NOMO-1 treated with DMSO at 0.1 percent for 48 hours (cell line): ENCODE measurements around the gene ARHGEF39.
A peak's percentile ranks its signal among the peaks of the same experiment; 100 is the strongest.

Source experiments
- DNase-seq: peaks from one replicate; lab custom pipeline; 2025; ENCODE audit not compliant: unreplicated experiment; lab: John Stamatoyannopoulos, UW

Gene ARHGEF39

DNA sequence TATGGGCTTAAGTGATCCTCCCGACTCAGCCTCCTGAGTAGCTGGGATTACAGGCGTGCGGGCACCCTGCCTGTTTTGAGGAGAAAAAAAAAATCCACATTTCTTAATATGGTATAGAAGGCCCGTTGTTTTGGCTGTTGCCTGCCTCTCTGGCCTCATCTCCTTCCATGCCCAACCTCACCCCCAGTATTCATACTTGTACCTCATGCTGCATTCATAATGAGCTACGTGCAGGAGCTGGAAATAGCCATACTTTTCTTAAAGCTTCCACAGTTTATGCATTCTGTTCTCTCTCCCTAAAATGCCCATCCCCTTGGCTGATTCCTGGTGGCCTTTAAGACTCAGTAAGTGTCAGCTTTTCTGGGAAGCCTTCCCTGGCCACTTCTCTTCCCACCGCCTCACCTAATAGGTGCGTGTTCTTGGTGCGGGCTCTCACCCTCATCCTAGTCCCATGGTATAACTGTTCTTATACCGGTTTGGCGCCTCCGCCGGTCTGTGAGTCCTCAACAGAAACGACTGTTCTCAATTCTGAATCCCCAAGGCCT lies 26.8 kb upstream of the ARHGEF39 start:
- no peak for DNase-seq

DNA sequence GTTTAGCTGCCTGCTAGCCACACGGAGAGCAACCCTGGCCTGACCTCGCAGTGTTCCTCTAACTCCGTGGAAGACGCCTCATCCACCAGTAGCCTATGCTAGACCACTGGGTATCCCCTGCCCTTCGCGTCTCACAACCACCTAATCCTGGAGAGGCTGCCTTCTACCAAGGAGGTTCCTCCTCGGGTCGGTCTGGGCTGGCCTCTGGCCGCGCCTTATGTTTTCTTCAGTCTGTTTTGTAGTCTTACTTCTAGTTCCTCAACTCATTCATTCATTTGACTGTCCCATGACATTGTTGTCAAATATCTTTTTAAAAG lies 26.3 kb upstream of the ARHGEF39 start:
- DNase-seq: peak; percentile 38

DNA sequence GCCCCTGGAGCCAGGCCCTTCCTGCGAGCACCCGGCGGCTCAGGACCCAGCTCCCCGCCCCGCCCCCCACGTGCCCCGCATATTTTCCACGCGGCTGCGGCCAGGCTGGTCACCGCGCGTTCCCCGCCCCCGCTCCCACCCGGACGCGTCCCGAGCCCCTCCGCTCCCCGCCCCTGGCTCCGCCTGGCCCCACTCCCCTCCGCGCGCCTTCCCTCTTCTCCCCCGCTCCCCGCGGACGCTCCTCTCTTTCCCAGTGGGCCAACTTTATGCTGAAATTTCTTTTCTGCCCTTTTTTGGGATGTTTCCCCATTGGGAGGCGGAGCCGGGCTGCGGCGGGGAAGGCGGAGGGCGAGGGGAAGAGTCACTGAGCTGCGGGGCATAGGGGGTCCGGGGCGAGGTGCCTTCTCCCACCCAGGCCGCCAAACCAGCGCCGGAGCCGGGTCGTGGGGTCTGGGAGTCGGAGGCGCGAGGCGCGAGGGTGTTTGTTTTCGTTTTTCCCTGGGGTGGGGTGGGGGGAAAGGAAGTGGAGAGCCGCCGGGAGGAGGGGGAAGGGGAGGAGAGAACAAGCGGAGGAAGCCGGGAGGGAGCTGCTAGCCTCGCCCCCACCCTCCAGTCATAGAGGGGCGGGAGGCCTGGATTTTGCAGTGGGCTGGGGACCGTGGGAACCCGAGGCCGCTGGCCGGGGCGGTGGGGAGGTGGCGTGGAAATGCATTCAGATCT lies 25.8 kb upstream of the ARHGEF39 start:
- DNase-seq: peak; percentile 37

DNA sequence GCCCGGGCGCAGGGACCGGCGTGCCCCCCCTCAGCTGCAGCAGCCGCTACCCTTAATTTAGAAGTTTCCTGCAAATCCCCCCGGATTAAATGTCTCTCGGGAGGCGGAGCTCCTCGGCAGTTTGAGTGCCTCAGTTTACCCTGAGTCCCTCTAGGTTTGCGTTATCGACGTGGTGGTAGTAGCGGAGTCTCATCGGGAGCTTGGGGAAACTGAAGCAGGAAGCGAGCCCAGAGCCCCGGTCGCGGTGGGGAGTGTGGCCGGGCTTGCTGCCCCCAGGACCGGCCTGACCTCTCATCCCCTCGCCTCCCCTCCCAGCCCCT lies 25.3 kb upstream of the ARHGEF39 start:
- no peak for DNase-seq

DNA sequence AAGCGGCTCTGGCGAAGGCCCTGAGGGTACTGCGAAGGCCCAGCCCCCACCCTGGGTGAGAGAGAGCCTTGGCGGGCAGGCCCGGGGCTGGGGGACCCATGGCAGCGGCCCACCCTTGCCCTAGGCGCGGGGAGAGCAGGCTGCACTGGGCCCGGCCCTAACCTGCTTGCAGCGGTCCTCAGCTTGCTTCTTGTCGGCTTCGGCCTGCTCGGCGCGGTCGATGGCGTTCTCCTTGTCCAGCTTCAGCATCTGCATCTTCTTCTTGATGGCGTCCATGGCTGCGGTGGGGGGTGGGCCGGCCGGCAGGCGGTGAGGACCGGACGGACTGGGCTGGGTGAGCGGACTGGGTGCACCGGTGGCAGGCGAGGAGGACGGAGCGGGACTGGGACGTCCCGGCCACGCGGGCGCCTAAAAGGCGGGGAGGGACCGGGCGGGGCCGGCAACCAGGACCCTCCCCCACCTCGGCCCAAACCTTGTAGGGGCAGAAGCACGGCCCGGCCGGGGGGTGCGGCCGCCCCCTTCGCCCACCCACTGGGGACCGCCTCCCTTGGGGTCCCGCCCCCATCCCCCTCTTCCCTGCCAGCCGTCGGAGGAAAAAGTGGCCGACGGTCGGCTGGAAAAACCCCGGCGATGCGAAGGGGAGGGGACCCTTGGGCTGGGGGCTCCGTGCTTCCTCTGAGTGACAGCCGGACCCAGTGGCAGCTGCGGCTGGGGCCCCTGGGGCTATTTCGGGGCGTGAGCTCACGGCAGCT lies 24.7 kb upstream of the ARHGEF39 start, which contains the start of gene TPM2:
Gene TPM2 (minus strand): TSS at position 384 of the 752 bp plus-strand sequence. CDS start 108 bp downstream, at position 276.
- no peak for DNase-seq

DNA sequence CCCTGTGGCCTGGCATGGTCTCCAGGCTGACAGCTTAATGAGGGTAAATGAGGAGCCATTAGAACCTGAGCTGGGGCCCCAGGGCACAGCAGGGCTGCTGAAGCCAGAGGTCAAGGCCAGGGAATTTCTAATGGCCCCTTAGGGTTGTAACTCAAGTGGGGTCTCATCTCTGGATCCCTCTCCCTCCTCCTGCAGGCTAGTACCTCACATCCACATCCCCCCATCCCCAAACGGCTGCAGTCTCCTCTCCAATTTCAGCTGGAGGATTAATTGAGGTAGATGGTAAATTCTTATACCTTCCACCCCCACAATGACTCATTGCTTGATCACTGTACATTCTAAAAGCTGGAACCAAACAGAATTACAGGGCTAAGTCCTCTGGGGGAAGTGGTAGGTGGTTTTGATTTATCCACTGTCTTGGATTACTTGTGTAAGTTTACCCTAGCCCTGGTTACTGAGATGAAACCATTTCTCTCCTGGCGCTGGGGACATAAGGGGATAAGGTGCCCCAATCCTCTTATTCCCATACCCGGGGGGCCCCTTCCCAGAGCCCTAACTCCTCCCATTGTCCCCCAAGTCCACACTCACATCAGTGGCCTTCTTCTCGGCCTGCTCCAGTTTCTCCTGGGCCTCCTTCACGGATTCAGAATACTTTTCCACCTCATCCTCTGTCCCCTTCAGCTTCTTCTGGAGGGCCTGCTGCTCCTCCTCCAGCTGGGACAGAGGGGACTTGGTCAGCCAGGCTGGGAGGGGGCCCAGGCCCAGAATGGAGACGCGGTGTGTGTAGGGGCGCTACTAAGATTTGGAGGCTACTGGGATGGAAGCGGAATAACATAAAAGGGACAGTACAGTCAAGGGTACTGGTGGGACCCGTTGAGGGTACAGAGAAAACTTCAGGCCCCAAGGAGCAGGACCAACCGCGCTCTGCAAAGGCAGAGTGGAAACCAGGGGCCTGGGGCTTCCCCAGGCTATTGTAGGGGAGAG lies 23.9 kb upstream of the ARHGEF39 start:
- peak; percentile 8 for DNase-seq

DNA sequence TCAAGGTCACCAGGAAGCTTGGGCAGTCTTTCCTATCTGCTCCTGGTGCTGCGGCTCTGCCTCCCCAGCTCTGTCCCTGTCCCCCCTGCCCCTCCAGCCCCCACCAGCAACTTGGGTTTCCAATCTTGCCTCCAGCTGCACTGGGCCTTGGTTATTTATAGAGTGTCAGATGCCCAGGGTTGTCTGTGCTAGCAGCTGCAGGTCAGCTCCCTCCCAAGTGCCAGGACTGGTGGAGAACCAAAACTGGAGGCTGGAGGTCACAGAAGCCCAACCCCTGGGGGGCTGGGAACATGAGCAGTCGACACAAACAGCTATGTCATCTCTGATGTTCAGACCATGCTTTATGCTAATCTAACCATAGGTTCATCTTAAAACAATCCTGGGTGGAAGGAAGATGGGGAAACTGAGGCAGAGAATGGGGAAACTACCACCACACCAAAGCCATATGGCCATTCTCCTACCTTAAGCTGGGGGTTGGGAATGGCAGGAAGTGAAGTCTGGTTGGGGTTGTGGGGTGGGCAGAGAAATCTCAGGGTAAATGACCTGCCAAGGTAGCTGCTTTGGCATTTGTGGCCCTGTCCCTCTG lies 23.1 kb upstream of the ARHGEF39 start:
- DNase-seq: no peak

DNA sequence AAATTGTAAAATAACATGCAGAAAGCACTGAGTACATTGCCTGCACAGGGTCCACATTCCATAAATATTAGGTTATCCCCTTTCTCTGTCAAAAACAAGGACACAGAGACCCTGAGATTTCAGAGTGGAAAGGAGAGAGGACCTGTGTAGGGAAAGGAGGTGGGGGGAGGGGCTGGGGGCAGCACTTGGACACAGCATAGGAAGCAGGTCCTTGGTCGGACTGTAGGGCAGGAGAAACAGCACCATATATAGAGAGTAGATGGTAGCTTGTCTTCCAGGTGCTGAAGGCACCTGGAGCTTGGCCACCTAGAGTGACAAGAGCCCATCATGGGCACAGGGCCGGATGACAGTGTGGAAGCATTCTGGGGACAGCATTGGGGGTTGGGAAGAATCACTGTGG lies 22.3 kb upstream of the ARHGEF39 start:
- no peak for DNase-seq

DNA sequence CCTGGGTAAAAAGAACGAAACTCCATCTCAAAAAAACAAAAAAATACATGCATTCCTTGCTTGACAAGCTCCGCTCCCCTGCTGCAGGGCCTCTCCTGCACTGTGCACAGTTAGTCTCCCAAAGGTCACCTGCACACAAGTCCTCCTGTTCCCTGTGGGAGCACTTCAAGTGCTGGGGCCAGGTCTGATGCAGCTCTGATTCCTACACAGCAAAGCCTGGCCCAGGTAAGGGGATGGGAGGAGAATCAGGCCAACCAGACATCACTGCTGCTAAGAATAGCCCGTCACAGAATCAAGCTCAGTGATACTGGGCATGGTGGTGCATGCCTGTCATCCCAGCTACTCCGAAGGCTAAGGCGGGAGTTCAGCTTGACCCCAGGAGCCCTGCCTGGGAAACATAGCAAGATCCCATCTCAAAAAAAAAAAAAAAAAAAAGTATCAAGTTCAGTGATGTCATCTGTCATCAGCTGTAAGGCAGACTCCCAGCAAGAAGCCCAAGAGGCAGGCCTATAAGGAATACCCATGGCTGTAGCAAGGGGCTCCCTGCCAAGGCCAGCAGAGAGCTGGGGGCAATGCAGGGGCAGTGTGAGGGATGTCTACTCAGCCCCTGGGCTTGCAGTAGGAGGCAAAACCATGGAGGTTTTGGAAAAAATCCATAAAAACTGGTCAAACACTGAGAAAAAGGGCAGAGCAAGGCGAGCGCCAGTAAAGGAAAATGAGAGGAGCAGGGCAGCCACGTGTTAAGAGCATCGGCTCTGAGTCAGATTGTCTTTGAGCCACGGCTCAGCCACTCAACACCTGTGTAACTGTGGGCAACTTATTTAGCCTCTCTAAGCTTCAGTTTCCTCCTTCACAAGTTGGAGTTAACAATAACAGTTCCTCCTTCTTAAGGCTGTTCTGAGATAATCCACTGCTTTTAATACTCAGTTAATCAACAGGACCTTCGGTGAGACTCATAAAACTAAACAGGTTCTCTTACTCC lies 21.5 kb upstream of the ARHGEF39 start:
- DNase-seq: no peak

DNA sequence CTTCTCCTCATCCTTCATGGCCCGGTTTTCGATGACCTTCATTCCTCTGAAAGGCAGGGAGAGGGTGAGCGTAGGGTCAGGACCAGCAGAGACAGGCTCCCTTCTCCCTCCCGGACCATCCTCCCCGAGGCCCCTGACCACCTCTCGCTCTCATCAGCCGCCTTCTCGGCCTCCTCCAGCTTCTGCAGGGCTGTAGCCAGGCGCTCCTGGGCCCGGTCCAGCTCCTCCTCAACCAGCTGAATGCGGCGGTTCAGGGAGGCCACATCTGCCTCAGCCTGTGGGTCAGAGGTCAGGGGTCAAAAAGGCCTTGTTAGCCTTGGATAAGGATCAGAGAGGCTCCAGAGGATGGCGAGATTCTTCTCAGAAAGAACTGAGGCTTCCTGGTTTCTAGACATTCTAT lies 20.5 kb upstream of the ARHGEF39 start:
- DNase-seq: no peak

DNA sequence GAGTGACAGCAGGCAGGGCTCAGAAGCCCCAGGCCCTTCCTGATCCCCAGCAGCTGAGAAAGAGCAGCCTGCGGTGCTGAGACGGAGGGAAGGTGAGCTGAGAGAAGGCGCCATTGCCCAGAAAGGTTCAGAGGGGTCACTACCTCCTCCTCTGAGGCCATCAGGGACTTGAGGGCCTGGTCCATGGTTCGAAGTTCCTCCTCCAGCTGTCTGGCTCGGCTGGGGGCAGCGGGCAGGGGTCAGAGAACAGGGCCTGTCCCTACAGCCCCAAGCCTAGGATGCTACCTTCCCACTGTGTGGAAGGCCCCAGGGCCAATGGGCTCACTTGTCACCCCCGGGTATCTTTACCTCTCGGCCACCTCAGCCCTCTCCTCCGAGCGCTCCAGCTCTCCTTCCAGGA lies 19.9 kb upstream of the ARHGEF39 start:
- no peak for DNase-seq

DNA sequence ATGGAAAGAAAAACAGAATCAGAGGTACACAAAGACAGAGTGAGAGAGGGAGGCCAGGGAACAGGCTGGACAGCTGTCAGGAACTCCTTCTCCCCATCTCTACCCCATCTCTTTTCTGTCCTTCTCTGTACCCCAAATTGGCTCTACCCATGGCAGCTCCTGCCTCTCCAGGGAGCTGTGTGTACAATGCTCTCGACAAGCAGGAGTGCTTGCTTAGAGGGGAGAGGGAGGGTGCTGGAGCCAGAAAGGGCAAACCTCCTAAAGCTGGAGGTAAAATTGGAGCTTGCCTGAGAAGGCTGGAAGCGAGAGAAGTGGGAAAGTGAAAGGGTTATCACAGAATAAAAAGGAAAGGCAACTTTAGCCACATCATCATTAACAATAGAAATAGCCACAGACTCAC lies 18.3 kb upstream of the ARHGEF39 start:
- DNase-seq: no peak

DNA sequence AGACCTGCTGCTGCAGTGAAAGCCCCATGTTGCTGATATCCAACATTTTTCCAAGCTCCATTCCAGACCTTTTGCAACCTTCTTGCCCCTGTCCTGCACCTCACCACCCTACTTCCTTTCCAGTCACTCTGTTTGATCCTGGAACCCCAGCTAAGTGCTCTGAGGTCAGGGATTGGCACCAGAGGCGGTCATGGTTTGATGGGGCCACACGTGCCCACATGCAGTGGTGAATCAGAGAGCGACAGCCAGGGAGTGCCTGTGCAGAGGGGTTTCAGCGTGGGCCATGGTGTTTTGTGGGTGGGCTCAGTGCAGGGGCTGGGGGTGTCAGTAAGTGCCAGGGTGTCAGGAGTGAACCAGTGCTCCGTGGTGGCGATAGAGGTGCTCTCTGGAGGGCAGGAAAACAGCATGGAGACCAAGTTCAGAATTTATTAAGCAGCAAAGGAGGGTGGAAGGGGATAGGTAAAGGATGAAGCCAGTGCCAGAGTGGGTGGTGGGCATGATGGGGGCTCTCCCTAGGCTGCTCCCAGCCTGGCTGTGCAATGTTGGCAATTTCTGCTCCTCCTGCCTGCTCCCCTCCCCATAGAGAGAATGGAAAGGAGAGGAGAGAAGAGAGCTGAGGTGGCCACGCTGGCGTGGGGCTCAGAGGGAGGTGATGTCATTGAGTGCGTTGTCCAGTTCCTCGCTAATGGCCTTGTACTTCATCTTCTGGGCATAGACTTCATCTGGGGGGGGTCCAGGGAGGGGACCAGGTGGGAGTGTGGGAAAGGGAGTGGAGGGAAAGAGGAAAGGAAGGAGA lies 17.7 kb upstream of the ARHGEF39 start:
- DNase-seq: no peak

DNA sequence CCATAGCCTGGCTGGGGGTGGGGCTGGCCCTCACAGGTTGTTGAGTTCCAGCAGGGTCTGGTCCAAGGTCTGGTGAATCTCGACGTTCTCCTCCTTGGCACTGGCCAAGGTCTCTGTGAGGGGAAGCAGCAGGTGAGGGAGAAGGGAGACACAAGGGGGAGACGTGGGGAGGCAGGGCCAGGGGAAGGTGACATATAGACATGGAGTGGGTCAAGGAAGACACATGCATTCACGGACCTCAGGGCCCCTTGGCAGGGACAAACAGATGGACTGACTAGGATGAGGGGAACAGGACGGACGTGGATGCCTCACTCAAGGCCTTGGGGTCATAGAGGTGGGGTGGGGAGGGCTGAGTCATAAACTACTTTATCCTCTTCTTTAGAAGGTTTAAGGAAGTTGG lies 17.1 kb upstream of the ARHGEF39 start:
- DNase-seq: no peak

DNA sequence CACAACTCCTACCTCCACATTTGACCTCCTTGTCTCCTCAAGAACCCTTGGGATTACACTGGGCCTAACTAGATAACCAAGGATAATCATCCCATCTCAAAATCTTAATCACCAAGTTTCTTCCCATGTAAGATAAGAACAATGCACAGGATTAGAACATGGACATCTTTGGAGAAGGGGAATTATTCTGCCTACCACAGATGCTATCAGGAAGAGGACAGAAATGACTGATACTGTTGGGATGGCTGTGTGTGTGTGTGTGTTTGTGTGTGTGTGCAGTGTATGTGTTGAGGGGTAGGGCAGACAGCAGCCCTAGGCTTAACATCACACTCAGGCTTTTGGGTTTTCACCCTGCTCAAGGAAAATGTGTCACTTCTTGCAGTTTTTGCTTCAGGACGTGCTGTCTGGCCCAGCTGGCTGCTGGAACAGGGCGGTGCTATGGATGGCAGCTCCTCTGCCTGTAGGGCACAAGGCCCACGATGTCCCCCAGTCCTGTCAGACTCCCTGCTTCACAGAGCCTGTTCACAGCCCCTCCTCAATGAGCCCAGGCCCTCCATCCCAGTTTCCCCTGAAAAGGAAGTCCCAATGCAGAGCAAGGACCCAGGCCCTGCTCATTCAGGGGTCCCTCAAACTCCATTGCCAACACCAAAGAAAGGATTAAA lies 16.5 kb upstream of the ARHGEF39 start:
- DNase-seq: no peak

DNA sequence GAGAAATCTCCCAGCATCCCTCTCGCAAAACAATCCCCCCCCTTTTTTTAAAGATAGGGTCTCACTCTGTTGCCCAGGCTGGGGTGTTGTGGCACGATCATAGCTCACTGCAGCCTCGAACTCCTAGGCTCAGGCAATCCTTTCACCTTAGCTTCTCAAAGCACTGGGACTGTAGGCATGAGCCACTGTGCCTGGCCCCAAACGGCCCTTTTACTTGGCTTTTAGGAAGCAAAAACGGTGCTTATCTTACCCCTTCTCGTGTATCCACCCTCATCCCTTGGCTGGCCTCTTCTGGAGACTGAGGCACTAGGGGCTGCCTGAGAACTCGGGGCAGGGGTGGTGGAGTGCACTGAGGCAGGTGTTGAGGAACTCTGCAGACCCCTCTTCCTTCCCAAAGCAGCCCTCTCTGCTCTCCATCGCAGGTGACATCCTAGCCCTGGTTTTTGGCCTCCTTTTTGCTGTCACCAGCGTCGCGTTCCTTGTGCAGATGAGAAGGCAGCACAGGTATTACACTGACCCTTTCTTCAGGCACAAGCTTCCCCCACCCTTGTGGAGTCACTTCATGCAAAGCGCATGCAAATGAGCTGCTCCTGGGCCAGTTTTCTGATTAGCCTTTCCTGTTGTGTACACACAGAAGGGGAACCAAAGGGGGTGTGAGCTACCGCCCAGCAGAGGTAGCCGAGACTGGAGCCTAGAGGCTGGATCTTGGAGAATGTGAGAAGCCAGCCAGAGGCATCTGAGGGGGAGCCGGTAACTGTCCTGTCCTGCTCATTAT lies 15.5 kb upstream of the ARHGEF39 start:
- DNase-seq: no peak

DNA sequence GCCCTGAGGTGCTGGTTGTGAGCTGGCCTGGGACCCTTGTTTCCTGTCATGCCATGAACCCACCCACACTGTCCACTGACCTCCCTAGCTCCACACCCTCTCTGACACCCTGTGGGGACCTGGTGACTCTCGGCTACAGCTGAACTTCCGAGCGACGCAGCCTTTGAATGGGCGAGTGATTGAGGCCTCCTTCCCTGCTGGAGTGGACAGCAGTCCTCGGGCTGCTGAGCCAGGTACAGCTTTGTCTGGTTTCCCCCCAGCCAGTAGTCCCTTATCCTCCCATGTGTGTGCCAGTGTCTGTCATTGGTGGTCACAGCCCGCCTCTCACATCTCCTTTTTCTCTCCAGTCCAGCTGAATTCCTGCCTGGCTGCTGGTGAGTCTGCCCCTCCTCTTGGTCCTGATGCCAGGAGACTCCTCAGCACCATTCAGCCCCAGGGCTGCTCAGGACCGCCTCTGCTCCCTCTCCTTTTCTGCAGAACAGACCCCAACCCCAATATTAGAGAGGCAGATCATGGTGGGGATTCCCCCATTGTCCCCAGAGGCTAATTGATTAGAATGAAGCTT lies 14.9 kb upstream of the ARHGEF39 start:
- DNase-seq: no peak
